Sigmoid colon (tissue), 7 donors: ENCODE measurements around the gene PRRT2. TPM values are rescaled to one million over a fixed set of nuclear protein-coding genes. Genes with fewer than 3 reads are reported as not detected.
A peak's percentile ranks its signal among the peaks of the same experiment; 100 is the strongest.
"Not testable (repeated sequence)": the region's sequence is repeated elsewhere in the genome, so short reads cannot be mapped to it uniquely, and the experiment has no call there.

Source experiments
- DNase-seq: peaks from one replicate; pipeline ENCODE4 v3.0.0-alpha.2; 2019
- H3K27ac ChIP-seq, 4 donors: fragments of 200-600 bp; sonication (generic); one replicate each; pipeline ENCODE4 v1.5.1; 2016 to 2019; ENCODE audit warnings: mild to moderate bottlenecking in 1 of 4
- H3K27me3 ChIP-seq, 3 donors: fragments of 200-600 bp; sonication (generic); one replicate each; pipeline ENCODE4 v1.5.1; 2019; ENCODE audit warnings: mild to moderate bottlenecking in 1 of 3
- H3K36me3 ChIP-seq, 4 donors: fragments of 200-600 bp; sonication (generic); one replicate each; pipeline ENCODE4 v1.5.1; 2016 to 2019
- H3K4me1 ChIP-seq, 4 donors: fragments of 200-600 bp; sonication (generic); one replicate each; pipeline ENCODE4 v1.5.1; 2017 to 2019
- H3K4me3 ChIP-seq, 4 donors: fragments of 200-600 bp; sonication (generic); one replicate each; pipeline ENCODE4 v1.5.1; 2017 to 2019; ENCODE audit warnings: mild to moderate bottlenecking in 2 of 4, moderate library complexity in 1 of 4
- H3K9me3 ChIP-seq, 4 donors: fragments of 200-600 bp in 3 of 4; sonication (generic) in 3 of 4; one replicate each; pipeline versions ENCODE4 v1.5.1 to v1.6.1; 2013 to 2019
- EP300 ChIP-seq, 4 donors: sonication (generic); formaldehyde crosslinking; IDR thresholded peaks; one replicate each; pipeline ENCODE4 v1.6.1; 2017; ENCODE audit warnings: antibody characterized with exemption in 4 of 4
- POLR2A ChIP-seq, 2 donors: fragments of 450-650 bp; IDR thresholded peaks; one replicate each; pipeline ENCODE4 v1.6.1; 2016; ENCODE audit warnings: antibody characterized with exemption in 2 of 2, mild to moderate bottlenecking in 2 of 2, moderate library complexity in 2 of 2
- POLR2AphosphoS5 ChIP-seq, 4 donors: sonication (generic); formaldehyde crosslinking; IDR thresholded peaks; one replicate each; pipeline ENCODE4 v1.6.1; 2017; ENCODE audit warnings: antibody characterized with exemption in 4 of 4
- WGBS, 2 donors: extraction: QIAGEN DNeasy Blood & Tissue Kit; methylation state at CpG; one replicate each; pipeline ENCODE4 v1.1.7; 2013; 5-methylcytosine and 5-hydroxymethylcytosine counted together
- intact Hi-C: fragments of 100-400 bp; cut with DNase I; formaldehyde crosslinking; loops from one replicate; pipeline ENCODE4 v1.15.1; 2023
- polyA plus RNA-seq, 3 donors: library from polyadenylated mRNA; stranded (reverse); fragments of 200-250 nt; gene quantifications; one replicate each; pipeline ENCODE4 v1.2.3, GENCODE V29; 2013
- total RNA-seq, 4 donors: library from RNA; depleted of rRNA; stranded (reverse); fragments of >200 nt; gene quantifications; one replicate each; pipeline ENCODE4 v1.1.0, GENCODE V29; 2016
- TF ChIP-seq, protein P1 (sequence below), 4 experiments: fragments of 450-650 bp in 3 of 4; fragments of 200-600 bp in 1 of 4; IDR thresholded peaks; one replicate each; pipeline ENCODE4 v1.5.1; 2016 to 2019; ENCODE audit warnings: antibody characterized with exemption in 4 of 4, mild to moderate bottlenecking in 3 of 4, moderate library complexity in 2 of 4
- donor health status: healthy with polysubstance abuse.
- donor health status: Bipolar disorder and iron deficiency.
- donor health status: healthy.

Gene PRRT2
- total and polyA plus RNA-seq, 7 donors, result 0.69 to 22.7 (median 6.5) TPM; not detected in 1

GRCh38 chr16:29825145-29826044 is 13.4 kb downstream of the PRRT2 start:
- H3K27me3 ChIP-seq, result no peaks in the 10 kb centered on the region
- intact Hi-C loops, result no loop called here
- peaks cover 0 to 5% (median 2%) of the 10 kb centered on the region in 4 donors for H3K36me3 ChIP-seq
- peak overlapping the region; percentile 66 to 78 (median 70) for H3K27ac ChIP-seq
- no peaks in the 10 kb centered on the region for H3K9me3 ChIP-seq
- peak; percentile 90 for DNase-seq
- TF ChIP-seq POLR2A (IDR thresholded peaks at IDR 0.05) (no peak), POLR2AphosphoS5 (IDR thresholded peaks at IDR 0.05) (peak in 3 of 4 donors; percentile 20 to 50 (median 25))
- 56 to 58% methylated on average over 10 of the region's 10 CpGs for WGBS, 2 donors
- H3K4me3 ChIP-seq, result no peak overlapping the region
- H3K4me1 ChIP-seq, result peaks cover 0 to 78% (median 62%) of the 10 kb centered on the region in 4 donors

GRCh38 chr16:29826342-29826695 is 14.3 kb downstream of the PRRT2 start:
- no peak overlapping the region for H3K4me3 ChIP-seq
- no peak for DNase-seq
- 28 to 80% methylated on average over 8 of the region's 8 CpGs for whole genome bisulfite sequencing, 2 donors
- H3K27ac ChIP-seq, result peak overlapping the region; percentile 66 to 78 (median 70)
- no peak for TF ChIP-seq POLR2A (IDR thresholded peaks at IDR 0.05)
- TF ChIP-seq, protein P1, sequence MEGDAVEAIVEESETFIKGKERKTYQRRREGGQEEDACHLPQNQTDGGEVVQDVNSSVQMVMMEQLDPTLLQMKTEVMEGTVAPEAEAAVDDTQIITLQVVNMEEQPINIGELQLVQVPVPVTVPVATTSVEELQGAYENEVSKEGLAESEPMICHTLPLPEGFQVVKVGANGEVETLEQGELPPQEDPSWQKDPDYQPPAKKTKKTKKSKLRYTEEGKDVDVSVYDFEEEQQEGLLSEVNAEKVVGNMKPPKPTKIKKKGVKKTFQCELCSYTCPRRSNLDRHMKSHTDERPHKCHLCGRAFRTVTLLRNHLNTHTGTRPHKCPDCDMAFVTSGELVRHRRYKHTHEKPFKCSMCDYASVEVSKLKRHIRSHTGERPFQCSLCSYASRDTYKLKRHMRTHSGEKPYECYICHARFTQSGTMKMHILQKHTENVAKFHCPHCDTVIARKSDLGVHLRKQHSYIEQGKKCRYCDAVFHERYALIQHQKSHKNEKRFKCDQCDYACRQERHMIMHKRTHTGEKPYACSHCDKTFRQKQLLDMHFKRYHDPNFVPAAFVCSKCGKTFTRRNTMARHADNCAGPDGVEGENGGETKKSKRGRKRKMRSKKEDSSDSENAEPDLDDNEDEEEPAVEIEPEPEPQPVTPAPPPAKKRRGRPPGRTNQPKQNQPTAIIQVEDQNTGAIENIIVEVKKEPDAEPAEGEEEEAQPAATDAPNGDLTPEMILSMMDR (IDR thresholded peaks at IDR 0.05), result no peak
- no peak for TF ChIP-seq EP300 (IDR thresholded peaks at IDR 0.05)
- TF ChIP-seq POLR2AphosphoS5 (IDR thresholded peaks at IDR 0.05), result no peak
- peaks cover 1 to 14% (median 11%) of the 10 kb centered on the region in 4 donors for H3K36me3 ChIP-seq
- intact Hi-C loops, result no loop called here
- H3K4me1 ChIP-seq, result peaks cover 0 to 71% (median 54%) of the 10 kb centered on the region in 4 donors
- H3K27me3 ChIP-seq, result no peaks in the 10 kb centered on the region
- no peaks in the 10 kb centered on the region for H3K9me3 ChIP-seq

DNA sequence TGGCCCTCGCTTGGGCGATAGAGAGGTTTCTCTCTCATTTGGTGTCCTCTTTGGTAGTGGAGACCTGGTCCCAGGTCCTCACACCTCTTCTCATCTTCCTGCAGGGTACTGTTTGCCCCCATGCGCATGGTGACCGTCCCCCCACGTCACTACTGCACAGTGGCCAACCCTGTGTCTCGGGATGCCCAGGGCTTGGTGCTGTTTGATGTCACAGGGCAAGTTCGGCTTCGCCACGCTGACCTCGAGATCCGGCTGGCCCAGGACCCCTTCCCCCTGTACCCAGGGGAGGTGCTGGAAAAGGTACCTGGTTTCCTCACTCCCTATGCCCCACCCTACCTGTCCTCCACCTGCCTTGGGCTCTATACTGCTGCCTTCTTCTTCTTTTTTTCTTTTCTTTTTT is 18.8 kb downstream of the PRRT2 start:
- WGBS, 2 donors, result 93 to 96% methylated on average over 11 of the region's 11 CpGs
- TF ChIP-seq POLR2AphosphoS5 (IDR thresholded peaks at IDR 0.05) (no peak), EP300 (IDR thresholded peaks at IDR 0.05) (no peak)
- TF ChIP-seq, protein P1 (IDR thresholded peaks at IDR 0.05), result no peak
- Histone ChIP-seq H3K4me1 (peaks cover 0 to 26% (median 11%) of the 10 kb centered on the region in 4 donors), H3K27ac (no peak overlapping the region), H3K36me3 (peaks cover 16 to 59% (median 41%) of the 10 kb centered on the region in 4 donors), H3K27me3 (no peaks in the 10 kb centered on the region), H3K4me3 (no peak overlapping the region), H3K9me3 (no peaks in the 10 kb centered on the region)
- intact Hi-C loops, result no loop called here
- no peak for DNase-seq

GRCh38 chr16:29831490-29831889 is 19.5 kb downstream of the PRRT2 start:
- TF ChIP-seq EP300 (IDR thresholded peaks at IDR 0.05) (no peak), POLR2AphosphoS5 (IDR thresholded peaks at IDR 0.05) (no peak), POLR2A (IDR thresholded peaks at IDR 0.05) (no peak)
- TF ChIP-seq, protein P1 (IDR thresholded peaks at IDR 0.05), result no peak
- Histone ChIP-seq H3K27me3 (no peaks in the 10 kb centered on the region), H3K36me3 (peaks cover 18 to 66% (median 45%) of the 10 kb centered on the region in 4 donors), H3K4me1 (peaks cover 0 to 19% (median 8%) of the 10 kb centered on the region in 4 donors), H3K27ac (no peak overlapping the region), H3K4me3 (no peak overlapping the region), H3K9me3 (no peaks in the 10 kb centered on the region)
- intact Hi-C loops, result no loop called here
- WGBS, 2 donors, result 69 to 88% methylated on average over 2 of the region's 2 CpGs
- no peak for DNase-seq

- H3K4me3 ChIP-seq, H3K27me3 ChIP-seq, DNase-seq, H3K27ac ChIP-seq, H3K9me3 ChIP-seq, intact Hi-C loops: not testable (repeated sequence)
- H3K4me1 ChIP-seq, result peaks cover 0 to 12% (median 2%) of the 10 kb centered on the region in 4 donors
- peaks cover 26 to 84% (median 55%) of the 10 kb centered on the region in 4 donors for H3K36me3 ChIP-seq
- 95 to 99% methylated on average over 4 of the region's 4 CpGs for WGBS, 2 donors
These were observed 21.2 kb downstream of the PRRT2 start for GRCh38 chr16:29833219-29833618.
